Hepatocyte (in vitro differentiated cells): Measurements from ENCODE around the gene RNF121. TPM values are rescaled to one million over a fixed set of nuclear protein-coding genes. Genes with fewer than 3 reads are reported as not detected.

Experiments used
- DNase-seq: peaks from one replicate; pipeline ENCODE4 v3.0.0-alpha.2; 2016; ENCODE audit warnings: low spot score
- H2AFZ ChIP-seq: fragments of 200-600 bp; sonication (generic); 2 replicates; pipeline ENCODE4 v1.6.0; 2016; ENCODE audit warnings: antibody characterized with exemption, mild to moderate bottlenecking
- H3K27ac ChIP-seq: fragments of 200-600 bp; sonication (generic); 2 replicates; pipeline ENCODE4 v1.5.1; 2016; ENCODE audit warnings: mild to moderate bottlenecking
- H3K27me3 ChIP-seq: fragments of 200-600 bp; sonication (generic); 2 replicates; pipeline ENCODE4 v1.6.1; 2016
- H3K36me3 ChIP-seq: fragments of 200-600 bp; sonication (generic); replicated peaks from 2 replicates; pipeline ENCODE4 v1.5.1; 2016; ENCODE audit warnings: low read depth; ENCODE audit not compliant: insufficient read depth
- H3K4me1 ChIP-seq: fragments of 200-600 bp; sonication (generic); 2 replicates; pipeline ENCODE4 v1.5.1; 2016; ENCODE audit warnings: mild to moderate bottlenecking, moderate library complexity; ENCODE audit not compliant: insufficient read depth
- H3K4me2 ChIP-seq: fragments of 200-600 bp; sonication (generic); 2 replicates; pipeline ENCODE4 v1.6.0; 2016
- H3K4me3 ChIP-seq: fragments of 200-600 bp; sonication (generic); 2 replicates; pipeline ENCODE4 v1.5.1; 2016; ENCODE audit warnings: mild to moderate bottlenecking
- H3K79me2 ChIP-seq: fragments of 200-600 bp; sonication (generic); 2 replicates; pipeline ENCODE4 v1.6.0; 2017; ENCODE audit warnings: mild to moderate bottlenecking
- H3K9me2 ChIP-seq: fragments of 200-600 bp; sonication (generic); replicated peaks from 2 replicates; pipeline ENCODE4 v1.6.0; 2017; ENCODE audit warnings: mild to moderate bottlenecking; ENCODE audit not compliant: insufficient read depth
- H3K9me3 ChIP-seq: fragments of 200-600 bp; sonication (generic); 2 replicates; pipeline ENCODE4 v1.5.1; 2016; ENCODE audit warnings: low read depth, mild to moderate bottlenecking
- H4K20me1 ChIP-seq: fragments of 200-600 bp; sonication (generic); 2 replicates; pipeline ENCODE4 v1.6.0; 2016; ENCODE audit warnings: mild to moderate bottlenecking; ENCODE audit not compliant: insufficient read depth, poor library complexity, severe bottlenecking
- EZH2 ChIP-seq: fragments of 200-600 bp; sonication (generic); IDR thresholded peaks from 2 replicates; pipeline ENCODE4 v1.6.1; 2016; ENCODE audit warnings: antibody characterized with exemption, mild to moderate bottlenecking, borderline replicate concordance
- EZH2phosphoT487 ChIP-seq: fragments of 200-600 bp; sonication (generic); IDR thresholded peaks from one replicate; pipeline ENCODE4 v1.6.1; 2018; ENCODE audit warnings: antibody characterized with exemption, mild to moderate bottlenecking, low read depth, moderate library complexity; ENCODE audit not compliant: unreplicated experiment, severe bottlenecking
- WGBS: methylation state at CpG from one replicate; pipeline ENCODE4 v1.1.6; 2016; ENCODE audit warnings: low lambda C conversion rate; ENCODE audit errors: missing lambda C conversion rate; 5-methylcytosine and 5-hydroxymethylcytosine counted together
- polyA plus RNA-seq: library from polyadenylated mRNA; unstranded; fragments of >200 nt; fragmentation: Nextera tagmentation; extraction: Ambion mirVana; gene quantifications from 2 replicates; pipeline ENCODE4 v1.2.1, GENCODE V29; 2016
- total RNA-seq: library from RNA; depleted of rRNA; stranded (reverse); fragments of >200 nt; gene quantifications from 2 replicates; pipeline ENCODE4 v1.2.3, GENCODE V29; 2014
- TF ChIP-seq, protein P1 (sequence below): fragments of 200-600 bp; sonication (generic); IDR thresholded peaks from 2 replicates; pipeline ENCODE4 v1.5.1; 2016; ENCODE audit warnings: antibody characterized with exemption, mild to moderate bottlenecking; ENCODE audit not compliant: poor library complexity

Gene RNF121
- total and polyA plus RNA-seq, 2 experiments from 2014 or later, result 26.5 to 29.4 TPM

- no peaks in the 10 kb centered on the region for H3K79me2 ChIP-seq
- H3K36me3 ChIP-seq, result peaks cover 4% of the 10 kb centered on the region
- H3K4me2 ChIP-seq, result no peak overlapping the region
- no peaks in the 10 kb centered on the region for H3K4me1 ChIP-seq
- H3K9me3 ChIP-seq, result no peaks in the 10 kb centered on the region
- no peak for DNase-seq
- H3K27me3 ChIP-seq, result no peaks in the 10 kb centered on the region
- no peak overlapping the region for H2AFZ ChIP-seq
- H3K4me3 ChIP-seq, result no peak overlapping the region
- peaks cover 38% of the 10 kb centered on the region for H4K20me1 ChIP-seq
- no peaks in the 10 kb centered on the region for H3K9me2 ChIP-seq
- no peak overlapping the region for H3K27ac ChIP-seq
- whole genome bisulfite sequencing, result 95% methylated on average over 5 of the region's 5 CpGs
- no peak for TF ChIP-seq EZH2phosphoT487
- TF ChIP-seq, protein P1, sequence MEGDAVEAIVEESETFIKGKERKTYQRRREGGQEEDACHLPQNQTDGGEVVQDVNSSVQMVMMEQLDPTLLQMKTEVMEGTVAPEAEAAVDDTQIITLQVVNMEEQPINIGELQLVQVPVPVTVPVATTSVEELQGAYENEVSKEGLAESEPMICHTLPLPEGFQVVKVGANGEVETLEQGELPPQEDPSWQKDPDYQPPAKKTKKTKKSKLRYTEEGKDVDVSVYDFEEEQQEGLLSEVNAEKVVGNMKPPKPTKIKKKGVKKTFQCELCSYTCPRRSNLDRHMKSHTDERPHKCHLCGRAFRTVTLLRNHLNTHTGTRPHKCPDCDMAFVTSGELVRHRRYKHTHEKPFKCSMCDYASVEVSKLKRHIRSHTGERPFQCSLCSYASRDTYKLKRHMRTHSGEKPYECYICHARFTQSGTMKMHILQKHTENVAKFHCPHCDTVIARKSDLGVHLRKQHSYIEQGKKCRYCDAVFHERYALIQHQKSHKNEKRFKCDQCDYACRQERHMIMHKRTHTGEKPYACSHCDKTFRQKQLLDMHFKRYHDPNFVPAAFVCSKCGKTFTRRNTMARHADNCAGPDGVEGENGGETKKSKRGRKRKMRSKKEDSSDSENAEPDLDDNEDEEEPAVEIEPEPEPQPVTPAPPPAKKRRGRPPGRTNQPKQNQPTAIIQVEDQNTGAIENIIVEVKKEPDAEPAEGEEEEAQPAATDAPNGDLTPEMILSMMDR, result no peak
- no peak for TF ChIP-seq EZH2
Observed at GRCh38 chr11:72007587-72007986, 78.7 kb downstream of the RNF121 start.

GRCh38 chr11:72008728-72009127, 79.9 kb downstream of the RNF121 start:
- Histone ChIP-seq H3K79me2 (no peaks in the 10 kb centered on the region), H3K4me3 (no peak overlapping the region), H3K9me2 (no peaks in the 10 kb centered on the region), H3K36me3 (peaks cover 4% of the 10 kb centered on the region), H3K27me3 (no peaks in the 10 kb centered on the region), H3K4me2 (no peak overlapping the region), H3K27ac (no peak overlapping the region), H3K9me3 (no peaks in the 10 kb centered on the region), H3K4me1 (no peaks in the 10 kb centered on the region), H4K20me1 (peaks cover 42% of the 10 kb centered on the region), H2AFZ (no peak overlapping the region)
- 96% methylated on average over 7 of the region's 7 CpGs for WGBS
- TF ChIP-seq EZH2phosphoT487, result no peak
- DNase-seq, result no peak

DNA sequence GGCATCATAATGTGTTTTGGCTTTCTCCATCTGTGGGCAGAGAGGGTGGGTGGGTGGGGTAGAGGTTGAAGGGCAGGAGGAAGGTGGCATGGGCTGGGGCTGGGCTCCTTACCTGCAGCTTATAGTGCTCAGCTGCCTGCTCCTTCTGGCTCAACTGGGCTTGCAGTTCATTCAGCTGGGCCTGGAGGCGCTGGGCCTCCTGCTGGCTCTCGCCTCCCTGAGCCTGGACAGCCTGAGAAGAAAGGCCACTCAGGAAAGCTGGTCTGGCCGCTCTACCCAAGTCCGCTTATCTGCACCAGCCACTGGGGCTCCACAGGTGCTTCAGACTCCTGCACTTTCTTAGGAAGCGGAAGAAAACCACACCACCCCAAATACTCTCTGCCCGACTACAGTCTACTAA, 80.3 kb downstream of the RNF121 start:
- H3K4me2 ChIP-seq, result no peak overlapping the region
- DNase-seq, result no peak
- H2AFZ ChIP-seq, result no peak overlapping the region
- H3K4me3 ChIP-seq, result no peak overlapping the region
- no peak for TF ChIP-seq EZH2
- no peak for TF ChIP-seq EZH2phosphoT487
- TF ChIP-seq, protein P1, result no peak
- 96% methylated on average over 6 of the region's 6 CpGs for WGBS
- H3K4me1 ChIP-seq, result no peaks in the 10 kb centered on the region
- peaks cover 4% of the 10 kb centered on the region for H3K36me3 ChIP-seq
- no peaks in the 10 kb centered on the region for H3K9me3 ChIP-seq
- H3K9me2 ChIP-seq, result no peaks in the 10 kb centered on the region
- H3K27me3 ChIP-seq, result no peaks in the 10 kb centered on the region
- peaks cover 44% of the 10 kb centered on the region for H4K20me1 ChIP-seq
- H3K79me2 ChIP-seq, result no peaks in the 10 kb centered on the region
- no peak overlapping the region for H3K27ac ChIP-seq

GRCh38 chr11:72010529-72011233, 81.8 kb downstream of the RNF121 start:
- H3K27ac ChIP-seq, result no peak overlapping the region
- no peak overlapping the region for H3K4me3 ChIP-seq
- H3K4me1 ChIP-seq, result no peaks in the 10 kb centered on the region
- H2AFZ ChIP-seq, result no peak overlapping the region
- 88% methylated on average over 10 of the region's 10 CpGs for WGBS
- no peak overlapping the region for H3K4me2 ChIP-seq
- DNase-seq, result no peak
- peaks cover 4% of the 10 kb centered on the region for H3K36me3 ChIP-seq
- H3K27me3 ChIP-seq, result no peaks in the 10 kb centered on the region
- H3K9me3 ChIP-seq, result no peaks in the 10 kb centered on the region
- peaks cover 3% of the 10 kb centered on the region for H3K79me2 ChIP-seq
- no peaks in the 10 kb centered on the region for H3K9me2 ChIP-seq
- peaks cover 41% of the 10 kb centered on the region for H4K20me1 ChIP-seq
- TF ChIP-seq EZH2phosphoT487, result no peak
- TF ChIP-seq EZH2, result no peak
- TF ChIP-seq, protein P1, result no peak
